Body of pancreas (tissue), 4 donors: ENCODE measurements around the gene TRAF4. TPM values are rescaled to one million over a fixed set of nuclear protein-coding genes. Genes with fewer than 3 reads are reported as not detected.

Experiments used
- ATAC-seq: fragments of 150-250 bp; one replicate; pipeline ENCODE4 v1.9.1; 2016
- DNase-seq, 4 donors: peaks; one replicate each; pipeline ENCODE4 v3.0.0-alpha.2; 2019
- H3K27ac ChIP-seq, 4 donors: fragments of 200-600 bp; sonication (generic); 1 replicate in 3 of 4; 2 replicates in 1 of 4; pipeline versions ENCODE4 v1.5.1 to v1.6.1; 2016 to 2019; ENCODE audit warnings: mild to moderate bottlenecking in 1 of 4, mixed read lengths in 1 of 4, moderate library complexity in 1 of 4
- H3K27me3 ChIP-seq, 2 donors: fragments of 200-600 bp; sonication (generic); one replicate each; pipeline ENCODE4 v1.6.0; 2016; ENCODE audit warnings: mild to moderate bottlenecking in 1 of 2
- H3K36me3 ChIP-seq, 2 donors: fragments of 200-600 bp; sonication (generic); replicated peaks in 1 of 2; 2 replicates each; pipeline ENCODE4 v1.5.1; 2016; ENCODE audit warnings: low read depth in 2 of 2; ENCODE audit not compliant: insufficient read depth in 1 of 2
- H3K4me1 ChIP-seq: fragments of 200-600 bp; sonication (generic); one replicate; pipeline ENCODE4 v1.6.0; 2016
- H3K4me3 ChIP-seq, 2 donors: fragments of 200-600 bp; sonication (generic); 1 replicate in 1 of 2; 2 replicates in 1 of 2; pipeline ENCODE4 v1.5.1; 2016 to 2019
- H3K9me3 ChIP-seq, 3 donors: fragments of 200-600 bp; sonication (generic); 1 replicate in 2 of 3; 2 replicates in 1 of 3; pipeline ENCODE4 v1.5.1; 2016
- CTCF ChIP-seq, 7 experiments: fragments of 450-650 bp in 4 of 7; fragments of 200-600 bp in 3 of 7; sonication (generic) in 3 of 7; IDR thresholded peaks; one replicate each; pipeline ENCODE4 v1.5.1; 2016 to 2019; ENCODE audit warnings: antibody characterized with exemption in 7 of 7
- POLR2A ChIP-seq, 3 donors: fragments of 450-650 bp; IDR thresholded peaks; one replicate each; pipeline ENCODE4 v1.6.1; 2016; ENCODE audit warnings: antibody characterized with exemption in 3 of 3, mild to moderate bottlenecking in 2 of 3
- WGBS, 2 donors: methylation state at CpG; one replicate each; pipeline ENCODE4 v1.1.5; 2017; 5-methylcytosine and 5-hydroxymethylcytosine counted together
- intact Hi-C: fragments of 100-400 bp; cut with DNase I; formaldehyde crosslinking; loops from one replicate; pipeline ENCODE4 v1.15.1; 2023
- total RNA-seq, 2 donors: library from RNA; depleted of rRNA; stranded (reverse); fragments of >200 nt; gene quantifications; one replicate each; pipeline ENCODE4 v1.1.0, GENCODE V29; 2016

Gene TRAF4
- total RNA-seq, 2 donors from 2014 or later, result 27.5 to 48.1 TPM

GRCh38 chr17:28750178-28751047 lies 6.6 kb downstream of the TRAF4 start:
- intact Hi-C loops, result no loop called here
- WGBS, 2 donors, result 19 to 37% methylated on average over 13 to 20 of the region's 20 CpGs
- ATAC-seq, result peak; percentile 72
- no peaks in the 10 kb centered on the region for H3K27me3 ChIP-seq
- H3K4me1 ChIP-seq, result peaks cover 55% of the 10 kb centered on the region
- H3K36me3 ChIP-seq, result peaks cover 0 to 7% of the 10 kb centered on the region in 2 donors
- peak overlapping the region in 3 of 4 donors; percentile 33 to 98 (median 49) for H3K27ac ChIP-seq
- H3K9me3 ChIP-seq, result no peaks in the 10 kb centered on the region
- TF ChIP-seq POLR2A (IDR thresholded peaks at IDR 0.05), result peak in 1 of 3 donors; percentile 29
- peak; percentile 98 to 100 (median 100) for TF ChIP-seq CTCF (IDR thresholded peaks at IDR 0.05)
- no peak overlapping the region for H3K4me3 ChIP-seq
- peak; percentile 96 to 99 (median 96) for DNase-seq

- H3K27ac ChIP-seq, result no peak overlapping the region
- peaks cover 48% of the 10 kb centered on the region for H3K4me1 ChIP-seq
- DNase-seq (peak in 1 of 4 donors; percentile 4), ATAC-seq (no peak)
- no peaks in the 10 kb centered on the region for H3K9me3 ChIP-seq
- 91 to 93% methylated on average over 10 of the region's 10 CpGs for WGBS, 2 donors
- intact Hi-C loops, result no loop called here
- no peaks in the 10 kb centered on the region for H3K27me3 ChIP-seq
- H3K36me3 ChIP-seq, result peaks cover 0 to 7% of the 10 kb centered on the region in 2 donors
- no peak for TF ChIP-seq POLR2A (IDR thresholded peaks at IDR 0.05)
- no peak overlapping the region for H3K4me3 ChIP-seq
Observed at GRCh38 chr17:28751600-28752366, 8.0 kb downstream of the TRAF4 start.

GRCh38 chr17:28755486-28755885 lies 11.7 kb downstream of the TRAF4 start:
- H3K27me3 ChIP-seq, result no peaks in the 10 kb centered on the region
- no peak overlapping the region for H3K27ac ChIP-seq
- intact Hi-C loops, result no loop called here
- ATAC-seq (no peak), DNase-seq (no peak)
- H3K4me1 ChIP-seq, result peaks cover 11% of the 10 kb centered on the region
- no peak overlapping the region for H3K4me3 ChIP-seq
- TF ChIP-seq CTCF (IDR thresholded peaks at IDR 0.05) (no peak), POLR2A (IDR thresholded peaks at IDR 0.05) (no peak)
- 89 to 92% methylated on average over 7 of the region's 7 CpGs for WGBS, 2 donors
- no peaks in the 10 kb centered on the region for H3K9me3 ChIP-seq
- H3K36me3 ChIP-seq, result peaks cover 4 to 5% of the 10 kb centered on the region in 2 donors

GRCh38 chr17:28756049-28756804 lies 12.4 kb downstream of the TRAF4 start:
- ATAC-seq (no peak), DNase-seq (no peak)
- H3K9me3 ChIP-seq, result no peaks in the 10 kb centered on the region
- no peaks in the 10 kb centered on the region for H3K27me3 ChIP-seq
- no peak for TF ChIP-seq CTCF (IDR thresholded peaks at IDR 0.05)
- TF ChIP-seq POLR2A (IDR thresholded peaks at IDR 0.05), result no peak
- peaks cover 4 to 5% of the 10 kb centered on the region in 2 donors for H3K36me3 ChIP-seq
- H3K4me3 ChIP-seq, result no peak overlapping the region
- H3K4me1 ChIP-seq, result peaks cover 11% of the 10 kb centered on the region
- 64 to 69% methylated on average over 5 of the region's 5 CpGs for WGBS, 2 donors
- peak overlapping the region in 1 of 4 donors; percentile 6 for H3K27ac ChIP-seq
- intact Hi-C loops, result no loop called here
